ENCODE data around the gene VTI1B.
"Not testable (repeated sequence)": the region's sequence is repeated elsewhere in the genome, so short reads cannot be mapped to it uniquely, and the experiment has no call there.

GRCh38 chr14:67600562-67600974, 73.9 kb downstream of the VTI1B start:
- not testable (repeated sequence) for TF ChIP-seq CTCF, POLR2A (IDR thresholded peaks at IDR 0.05)
